DOHH2 (cell line): Measurements from ENCODE around the gene RBPMS2.

Experiments used
- H3F3A ChIP-seq: fragments of 200-600 bp; sonication (generic), shearing (Covaris generic); 2 replicates; pipeline ENCODE4 v1.6.0; 2016; ENCODE audit warnings: antibody characterized with exemption, mild to moderate bottlenecking; ENCODE audit not compliant: control insufficient read depth, insufficient read depth
- H3K27ac ChIP-seq: fragments of 200-600 bp; sonication (generic); 2 replicates; pipeline ENCODE4 v1.5.1; 2014; ENCODE audit warnings: low read depth, mild to moderate bottlenecking, low read length, moderate library complexity
- H3K27me3 ChIP-seq: fragments of 200-600 bp; sonication (generic); 2 replicates; pipeline ENCODE4 v1.6.1; 2014; ENCODE audit warnings: mild to moderate bottlenecking, low read length, mixed read lengths; ENCODE audit not compliant: control insufficient read depth
- H3K36me3 ChIP-seq: fragments of 200-600 bp; sonication (generic); 2 replicates; pipeline ENCODE4 v1.6.1; 2014; ENCODE audit warnings: mild to moderate bottlenecking, low read length, moderate library complexity, mixed read lengths; ENCODE audit not compliant: control insufficient read depth
- H3K4me1 ChIP-seq: fragments of 200-600 bp; sonication (generic); 2 replicates; pipeline ENCODE4 v1.6.1; 2014; ENCODE audit warnings: mild to moderate bottlenecking, low read length, mixed read lengths; ENCODE audit not compliant: control insufficient read depth
- H3K4me2 ChIP-seq: fragments of 200-600 bp; sonication (generic); 2 replicates; pipeline ENCODE4 v1.6.0; 2014; ENCODE audit warnings: mild to moderate bottlenecking, low read length, moderate library complexity
- H3K4me3 ChIP-seq: fragments of 200-600 bp; sonication (generic); 2 replicates; pipeline ENCODE4 v1.5.1; 2014; ENCODE audit warnings: mild to moderate bottlenecking, low read length, mixed read lengths
- H3K79me2 ChIP-seq: fragments of 200-600 bp; sonication (generic); 2 replicates; pipeline ENCODE4 v1.6.1; 2014; ENCODE audit warnings: mild to moderate bottlenecking, low read length, mixed read lengths; ENCODE audit not compliant: control insufficient read depth
- H3K9me2 ChIP-seq: fragments of 200-600 bp; sonication (generic); replicated peaks from 2 replicates; pipeline ENCODE4 v1.6.1; 2014; ENCODE audit warnings: mild to moderate bottlenecking, low read length, mixed read lengths; ENCODE audit not compliant: control insufficient read depth
- H3K9me3 ChIP-seq: fragments of 200-600 bp; sonication (generic); 2 replicates; pipeline ENCODE4 v1.6.1; 2014; ENCODE audit warnings: antibody characterized with exemption, low read length, mixed read lengths; ENCODE audit not compliant: control insufficient read depth, insufficient read depth
- H4K20me1 ChIP-seq: fragments of 200-600 bp; sonication (generic); 2 replicates; pipeline ENCODE4 v1.6.0; 2014; ENCODE audit warnings: low read depth, mild to moderate bottlenecking, antibody characterized with exemption, low read length, moderate library complexity; ENCODE audit not compliant: control insufficient read depth, insufficient read depth
- CTCF ChIP-seq: fragments of 200-600 bp; sonication (generic); IDR thresholded peaks from one replicate; pipeline ENCODE4 v1.5.1; 2014; ENCODE audit warnings: antibody characterized with exemption, mild to moderate bottlenecking, low read depth, low read length; ENCODE audit not compliant: poor library complexity, severe bottlenecking
- EZH2phosphoT487 ChIP-seq: fragments of 200-600 bp; sonication (generic); IDR thresholded peaks from 2 replicates; pipeline ENCODE4 v1.6.1; 2017; ENCODE audit warnings: borderline replicate concordance, mild to moderate bottlenecking, antibody characterized with exemption, low read length, moderate library complexity, mixed read lengths

Gene RBPMS2

DNA sequence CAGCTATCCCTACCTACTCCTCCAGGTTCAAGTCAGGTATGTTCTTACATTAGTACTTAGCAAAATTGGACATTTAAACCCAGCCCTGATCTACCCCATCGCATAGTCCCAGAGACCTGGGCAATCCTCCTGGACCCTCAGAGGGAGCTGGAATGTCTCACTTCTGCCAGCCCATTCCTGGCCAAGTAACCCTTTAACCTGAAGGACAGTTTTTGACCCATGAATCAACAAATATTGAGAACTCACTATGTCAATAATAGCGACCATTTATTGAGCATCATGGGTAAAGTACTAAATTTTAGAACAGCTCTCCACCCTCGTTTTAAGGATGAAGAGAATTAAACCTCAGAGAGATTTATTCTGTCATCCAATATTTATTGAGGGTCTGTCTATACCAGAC lies 70.4 kb downstream of the RBPMS2 start:
- TF ChIP-seq EZH2phosphoT487 (no peak), CTCF (no peak)
- Histone ChIP-seq H3K36me3 (peaks cover 9% of the 10 kb centered on the region; the same call in 1 of the 2 replicates), H4K20me1 (peaks cover 16% of the 10 kb centered on the region), H3F3A (0 out of 2 replicates have a peak, but pooled peaks cover 2% of the 10 kb centered on the region), H3K27me3 (no peaks in the 10 kb centered on the region), H3K4me2 (no peak overlapping the region), H3K9me2 (no peaks in the 10 kb centered on the region), H3K4me1 (peaks cover 29% of the 10 kb centered on the region), H3K9me3 (no peaks in the 10 kb centered on the region), H3K79me2 (peaks cover 30% of the 10 kb centered on the region), H3K27ac (no peak overlapping the region), H3K4me3 (no peak overlapping the region)

- Histone ChIP-seq H3K27me3 (no peaks in the 10 kb centered on the region), H3K9me2 (no peaks in the 10 kb centered on the region), H3K79me2 (peaks cover 44% of the 10 kb centered on the region), H3K4me1 (peaks cover 42% of the 10 kb centered on the region), H3K9me3 (no peaks in the 10 kb centered on the region), H3K36me3 (peaks cover 9% of the 10 kb centered on the region; the same call in 1 of the 2 replicates), H3K4me3 (peak overlapping the region; percentile 76), H3K4me2 (peak overlapping the region; percentile 78), H4K20me1 (peaks cover 27% of the 10 kb centered on the region), H3K27ac (peak overlapping the region; percentile 16; the same call in 1 of the 2 replicates), H3F3A (0 out of 2 replicates have a peak, but pooled peaks cover 2% of the 10 kb centered on the region)
- no peak for TF ChIP-seq CTCF
- no peak for TF ChIP-seq EZH2phosphoT487
These were observed 71.8 kb downstream of the RBPMS2 start for GRCh38 chr15:64703632-64703959.

DNA sequence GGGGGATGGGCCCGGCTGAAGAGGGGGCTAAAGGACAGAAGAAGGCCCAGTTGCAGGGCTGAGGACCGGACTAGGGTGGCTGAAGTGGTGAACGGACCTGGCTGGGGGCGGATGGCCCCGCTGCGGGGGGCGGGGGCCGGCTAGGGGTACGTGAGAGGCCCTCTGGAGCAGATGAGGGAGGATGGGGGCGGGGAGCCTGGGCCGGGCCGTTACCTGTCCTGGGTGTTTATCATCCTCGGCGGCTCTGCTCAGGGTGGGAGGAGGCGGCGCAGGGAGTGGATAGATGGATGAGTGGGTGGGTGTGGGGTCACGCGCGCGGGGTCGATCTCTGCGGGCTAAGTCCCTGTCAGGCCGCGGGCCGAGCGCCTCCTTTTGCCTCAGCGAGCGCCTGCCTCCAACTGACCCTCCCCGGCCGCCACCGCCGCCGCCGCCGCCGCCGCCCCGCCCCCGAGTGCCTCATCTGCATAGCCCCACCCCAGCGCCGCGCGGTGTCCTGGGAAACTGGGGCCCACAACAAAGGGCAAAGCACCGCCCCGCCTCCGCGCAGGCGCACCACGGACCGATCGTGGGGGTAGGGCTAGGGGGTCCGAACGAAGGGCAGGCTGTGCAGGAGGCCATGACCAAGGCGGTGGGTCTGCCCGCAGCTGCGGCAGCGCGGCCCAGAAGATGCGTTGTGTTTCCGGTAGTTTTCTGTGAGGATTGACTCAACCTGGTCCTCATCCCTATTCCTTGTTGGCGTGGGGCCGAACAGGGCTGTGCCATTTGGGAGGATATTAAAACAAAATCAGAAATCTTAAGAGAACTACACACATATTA lies 72.4 kb downstream of the RBPMS2 start:
- peaks cover 42% of the 10 kb centered on the region for H3K4me1 ChIP-seq
- H3K27ac ChIP-seq = peak overlapping the region; percentile 34
- H3K27me3 ChIP-seq = no peaks in the 10 kb centered on the region
- peak overlapping the region; percentile 78 for H3K4me2 ChIP-seq
- H3F3A ChIP-seq = 0 out of 2 replicates have a peak, but pooled peaks cover 2% of the 10 kb centered on the region
- H3K9me3 ChIP-seq = no peaks in the 10 kb centered on the region
- H3K79me2 ChIP-seq = peaks cover 49% of the 10 kb centered on the region
- peaks cover 9% of the 10 kb centered on the region; the same call in 1 of the 2 replicates for H3K36me3 ChIP-seq
- no peaks in the 10 kb centered on the region for H3K9me2 ChIP-seq
- H3K4me3 ChIP-seq = peak overlapping the region; percentile 76
- TF ChIP-seq CTCF = no peak
- TF ChIP-seq EZH2phosphoT487 = no peak
- peaks cover 27% of the 10 kb centered on the region for H4K20me1 ChIP-seq
